GM11168 (cell line): ENCODE data around the gene RAVER2.

Source experiments
- in situ Hi-C: fragments of 300-500 bp; cut with MboI; formaldehyde crosslinking; loops from one replicate; pipeline ENCODE4 v1.12.0; 2022; ENCODE audit warnings: low sequenced_read_pairs; ENCODE audit not compliant: unreplicated experiment

The RAVER2 gene

DNA sequence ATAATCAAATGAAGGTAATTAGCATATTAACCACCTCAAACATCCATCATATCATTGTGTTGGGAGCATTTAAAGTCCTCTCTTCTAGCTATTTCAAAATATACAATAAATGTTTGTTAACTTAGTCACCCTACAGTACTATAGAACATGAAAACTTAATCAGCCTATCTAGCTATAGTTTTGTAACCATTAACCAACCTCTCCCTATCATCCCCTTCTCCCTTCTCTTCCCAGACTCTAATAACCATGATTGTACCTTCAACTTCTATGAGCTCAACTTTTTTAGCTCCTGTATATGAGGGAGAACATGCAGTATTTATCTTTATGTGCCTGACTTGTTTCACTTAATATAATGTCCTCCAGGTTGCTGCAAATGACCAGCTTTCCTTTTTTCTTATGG, 54.0 kb downstream of the RAVER2 start:
- in situ Hi-C loops: no loop called here

DNA sequence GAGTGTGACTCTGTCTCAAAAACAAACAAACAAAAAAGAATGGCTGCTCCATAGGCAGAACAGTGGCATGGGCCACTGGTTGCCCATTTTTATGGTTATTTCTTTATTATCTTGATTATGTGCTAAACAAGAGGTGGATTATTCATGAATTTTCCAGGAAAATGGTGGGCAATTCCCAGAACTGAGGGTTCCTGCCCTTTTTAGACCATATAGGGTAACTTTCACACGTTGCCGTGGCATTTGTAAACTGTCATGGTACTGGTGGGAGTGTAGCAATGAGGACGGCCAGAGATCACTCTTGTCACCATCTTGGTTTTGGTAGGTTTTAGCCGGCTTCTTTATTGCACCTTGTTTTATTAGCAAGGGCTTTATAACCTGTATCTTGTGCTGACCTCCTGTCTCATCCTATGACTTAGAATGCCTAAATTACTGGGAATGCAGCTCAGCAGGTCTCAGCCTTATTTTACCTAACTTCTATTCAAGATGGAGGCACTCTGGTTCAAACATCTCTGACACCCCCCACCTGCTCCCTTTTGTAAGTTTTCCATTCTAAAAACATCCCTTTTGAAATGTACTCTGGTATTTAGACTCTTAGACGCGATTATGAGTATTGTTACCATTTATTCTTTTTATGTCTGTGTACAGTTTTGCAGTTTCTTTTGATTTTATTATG, 57.1 kb downstream of the RAVER2 start:
- in situ Hi-C loops: loop anchor here (25.0 kb wide), 1 partner anchor 115 kb away; no protein-coding TSS in a partner anchor

DNA sequence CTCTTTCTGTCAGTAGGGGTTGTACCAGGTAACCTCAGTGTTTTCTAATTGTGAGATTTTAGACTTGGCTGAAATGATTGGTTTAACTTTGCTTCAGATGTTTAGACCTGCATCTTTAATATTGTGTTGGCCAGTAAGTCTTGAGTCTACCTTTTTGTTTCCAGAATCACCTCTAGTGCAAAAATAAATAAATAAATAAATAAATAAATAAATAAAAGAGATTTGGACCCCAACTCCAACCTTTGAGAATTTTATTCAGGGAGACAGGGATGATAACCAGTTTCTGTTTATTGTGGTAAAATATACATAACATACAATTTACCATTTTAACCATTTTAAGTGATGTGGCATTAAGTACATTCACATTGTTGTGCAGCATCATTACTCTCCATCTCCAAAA, 64.4 kb downstream of the RAVER2 start:
- in situ Hi-C loops: loop anchor here (25.0 kb wide), 1 partner anchor 122 kb away; no protein-coding TSS in a partner anchor

DNA sequence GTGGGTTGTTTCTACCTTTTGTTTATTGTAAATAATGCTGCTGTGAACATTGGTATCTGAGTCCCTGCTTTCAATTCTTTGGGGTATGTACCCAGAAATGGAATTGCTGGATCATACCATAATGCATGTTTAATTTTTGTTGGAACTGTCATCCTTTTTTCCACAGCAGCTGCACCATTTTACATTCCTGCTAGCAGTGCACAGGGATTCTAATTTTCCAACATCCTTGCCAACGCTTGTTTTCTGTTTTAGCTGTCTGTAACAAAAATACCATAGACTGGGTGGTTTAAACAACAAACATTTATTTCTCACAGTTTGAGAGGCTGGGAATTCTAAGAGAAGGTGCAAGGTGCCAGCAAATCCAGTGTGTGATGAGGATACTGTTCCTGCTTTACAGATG, 65.1 kb downstream of the RAVER2 start:
- in situ Hi-C loops: loop anchor here (25.0 kb wide), 1 partner anchor 123 kb away; no protein-coding TSS in a partner anchor

DNA sequence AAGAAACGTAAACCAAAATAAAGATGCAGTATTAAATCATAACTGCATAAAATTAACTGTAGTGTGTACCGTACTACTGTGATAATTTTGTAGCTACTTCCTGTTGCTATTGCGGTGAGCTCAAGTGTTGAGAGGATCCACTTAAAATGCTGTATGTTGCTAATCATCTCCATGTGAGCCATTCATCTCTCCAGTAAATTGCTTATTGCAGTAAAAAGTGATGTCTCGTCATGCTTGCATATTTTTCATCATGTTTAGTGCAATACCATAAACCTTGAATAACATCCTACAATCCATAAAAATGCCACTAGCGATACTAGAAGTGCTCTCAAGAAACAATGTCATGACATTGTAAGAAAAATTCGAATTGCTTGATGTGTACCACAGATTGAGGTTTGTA, 66.3 kb downstream of the RAVER2 start:
- in situ Hi-C loops: loop anchor here (25.0 kb wide), 1 partner anchor 124 kb away; no protein-coding TSS in a partner anchor

DNA sequence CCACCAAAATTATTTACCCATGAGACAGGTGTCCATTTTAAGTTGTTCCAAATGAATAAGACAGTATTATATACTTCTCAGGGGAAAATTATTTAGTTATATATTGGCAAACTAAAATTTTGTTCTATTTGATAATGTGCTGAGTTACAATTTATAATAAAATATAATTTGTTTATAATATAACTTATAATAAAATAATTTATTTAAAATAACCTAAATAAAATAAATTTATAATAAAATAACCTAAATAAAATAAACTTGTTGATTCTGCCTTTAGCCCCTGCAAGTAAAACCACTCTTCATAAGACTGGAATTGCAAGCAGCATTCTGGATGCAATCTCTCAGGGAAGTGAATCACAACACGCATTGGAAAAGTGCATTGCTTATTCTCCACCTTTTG, 69.6 kb downstream of the RAVER2 start:
- in situ Hi-C loops: loop anchor here (25.0 kb wide), 1 partner anchor 127 kb away; no protein-coding TSS in a partner anchor

DNA sequence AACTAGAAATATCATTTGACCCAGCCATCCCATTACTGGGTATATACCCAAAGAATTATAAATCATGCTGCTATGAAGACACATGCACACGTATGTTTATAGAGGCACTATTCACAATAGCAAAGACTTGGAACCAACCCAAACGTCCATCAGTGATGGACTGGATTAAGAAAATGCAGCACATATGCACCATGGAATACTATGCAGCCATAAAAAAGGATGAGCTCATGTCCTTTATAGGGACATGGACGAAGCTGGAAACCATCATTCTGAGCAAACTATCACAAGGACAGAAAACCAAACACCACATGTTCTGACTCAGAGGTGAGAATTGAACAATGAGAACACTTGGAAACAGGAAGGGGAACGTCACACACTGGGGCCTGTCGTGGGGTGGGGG, 72.5 kb downstream of the RAVER2 start:
- in situ Hi-C loops: loop anchor here (25.0 kb wide), 1 partner anchor 130 kb away; no protein-coding TSS in a partner anchor

DNA sequence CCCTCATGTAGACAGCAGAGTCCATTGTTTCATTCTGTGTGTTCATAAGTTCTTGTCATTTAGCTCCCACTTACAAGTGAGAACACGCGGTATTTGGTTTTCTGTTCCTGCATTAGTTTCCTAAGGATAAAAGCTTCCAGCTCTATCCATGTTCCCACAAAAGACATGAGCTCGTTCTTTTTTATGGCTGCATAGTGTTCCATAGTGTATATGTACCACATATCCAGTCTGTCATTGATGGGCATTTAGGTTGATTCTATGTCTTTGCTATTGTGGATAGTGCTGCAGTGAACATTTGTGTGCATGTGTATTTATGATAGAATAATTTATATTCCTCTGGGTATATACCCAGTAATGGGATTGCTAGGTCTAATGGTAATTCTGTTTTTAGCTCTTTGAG, 75.7 kb downstream of the RAVER2 start:
- in situ Hi-C loops: loop anchor here (25.0 kb wide), 1 partner anchor 133 kb away; no protein-coding TSS in a partner anchor

DNA sequence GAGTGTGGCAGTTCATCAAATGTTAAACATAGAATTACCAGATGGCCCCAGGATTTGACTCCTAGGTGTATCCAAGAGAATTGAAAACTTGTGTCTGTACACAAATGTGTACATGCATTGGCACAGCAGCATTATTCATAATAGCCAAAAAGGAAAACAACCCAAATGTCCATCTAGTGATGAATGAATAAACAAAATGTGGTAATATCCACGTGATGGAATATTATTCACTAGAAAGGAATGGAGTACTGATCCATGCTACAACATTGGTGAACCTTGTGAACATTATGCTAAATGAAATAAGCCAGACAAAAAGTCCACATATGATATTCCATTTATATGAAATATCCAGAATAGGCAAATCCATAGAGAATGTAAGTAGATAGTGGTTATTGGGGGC, 77.7 kb downstream of the RAVER2 start:
- in situ Hi-C loops: loop anchor here (25.0 kb wide), 1 partner anchor 135 kb away; no protein-coding TSS in a partner anchor

DNA sequence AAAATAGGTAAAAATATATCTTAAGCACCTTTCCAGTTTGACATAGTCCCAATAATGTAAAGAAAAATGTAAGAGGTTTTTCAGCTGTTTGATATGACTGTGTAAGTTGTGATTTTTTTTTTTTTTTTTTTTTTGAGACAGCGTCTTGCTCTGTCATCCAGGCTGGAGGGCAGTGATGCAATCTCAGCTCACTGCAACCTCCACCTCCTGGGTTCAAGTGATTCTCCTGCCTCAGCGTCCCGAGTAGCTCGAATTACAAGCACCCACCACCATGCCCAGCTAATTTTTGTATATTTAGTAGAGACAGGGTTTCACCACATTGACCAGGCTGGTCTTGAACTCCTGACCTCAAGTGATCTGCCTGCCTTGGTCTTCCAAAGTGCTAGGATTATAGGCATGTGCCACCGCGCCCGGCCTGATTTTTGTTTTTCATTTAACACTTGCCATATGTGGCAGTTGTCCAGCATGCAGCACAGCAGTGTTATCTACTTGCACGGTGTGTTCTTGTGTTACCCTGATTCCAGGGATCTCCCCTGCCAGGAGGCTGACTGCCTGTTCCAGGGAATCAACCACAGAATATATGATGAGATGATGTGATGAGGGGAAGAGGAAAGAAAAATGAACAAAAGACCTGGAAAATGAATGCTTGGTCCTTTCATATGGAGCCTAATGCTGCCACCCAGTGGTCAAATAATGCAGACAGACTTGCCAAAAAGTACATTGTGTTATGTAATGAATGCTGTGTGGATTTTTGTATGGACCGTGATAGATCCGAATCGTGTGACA, 79.0 kb downstream of the RAVER2 start:
- in situ Hi-C loops: loop anchor here (25.0 kb wide), 1 partner anchor 137 kb away; no protein-coding TSS in a partner anchor

DNA sequence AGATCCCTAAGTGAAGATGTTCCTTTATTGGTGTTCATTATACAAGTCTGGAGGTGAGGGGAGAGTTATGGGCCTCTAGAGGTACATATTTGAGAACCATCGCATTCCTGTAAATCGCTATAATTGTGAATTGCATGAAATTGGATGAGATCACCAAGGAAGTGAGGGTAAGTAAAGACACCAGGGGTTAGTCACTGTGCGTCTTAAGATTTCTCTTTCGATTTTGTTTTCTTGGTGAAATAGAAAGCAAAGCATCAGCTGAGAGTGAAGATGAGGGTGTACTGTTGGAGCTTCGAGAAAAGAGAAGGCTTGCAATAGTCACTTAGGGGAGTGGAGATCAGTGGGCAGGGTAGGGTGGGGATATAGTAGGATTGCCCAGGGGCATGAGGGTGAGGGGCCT, 82.1 kb downstream of the RAVER2 start:
- in situ Hi-C loops: loop anchor here (25.0 kb wide), 1 partner anchor 565 kb away; no protein-coding TSS in a partner anchor

DNA sequence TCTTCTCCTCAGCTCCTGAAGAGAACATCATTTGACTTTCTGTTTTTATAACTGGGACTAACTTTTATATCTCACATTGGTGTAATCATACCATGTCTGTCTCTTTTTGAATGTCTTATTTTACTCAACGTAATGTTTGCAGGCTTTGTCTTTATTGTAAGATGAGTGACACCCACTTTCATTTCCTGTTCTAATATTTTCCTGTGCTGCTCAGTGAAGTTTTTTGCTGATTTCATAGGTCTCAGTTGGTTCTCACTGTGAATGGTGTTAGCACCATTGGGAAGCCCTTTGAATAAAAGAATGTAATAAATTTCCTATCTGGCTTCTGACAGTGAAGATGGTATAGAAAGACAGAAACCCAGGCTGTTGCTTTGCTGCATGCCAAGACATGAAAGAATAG, 84.0 kb downstream of the RAVER2 start:
- in situ Hi-C loops: loop anchor here (25.0 kb wide), 1 partner anchor 567 kb away; no protein-coding TSS in a partner anchor

DNA sequence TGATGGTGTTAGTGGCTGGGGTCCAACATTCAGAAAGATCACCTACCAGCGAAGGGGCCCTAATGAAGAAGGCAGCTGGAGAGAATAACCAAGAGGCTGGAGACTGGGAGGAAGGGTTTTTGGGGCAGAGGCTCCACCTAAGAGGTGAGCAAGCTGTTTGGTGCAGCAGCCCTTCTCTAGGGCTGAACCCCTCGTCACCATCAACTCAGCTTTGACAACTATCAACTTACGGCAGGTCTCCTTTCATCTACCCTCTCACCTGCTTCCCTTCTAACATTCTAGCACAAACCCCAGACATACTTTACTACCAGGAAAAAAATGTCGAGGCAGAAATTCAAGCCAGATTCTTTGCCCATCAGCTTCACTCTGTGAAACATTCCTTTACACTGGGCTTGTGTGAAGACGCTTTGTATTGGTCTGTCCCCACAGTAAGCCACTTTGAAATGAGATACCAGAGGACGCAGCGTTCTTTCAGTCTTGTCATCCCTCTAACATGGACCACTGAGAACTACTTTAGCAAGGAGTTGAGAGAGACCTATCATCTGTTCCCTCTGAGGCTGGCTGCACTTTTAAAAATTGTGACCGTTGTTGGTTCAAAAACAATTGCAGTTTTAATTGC, 84.6 kb downstream of the RAVER2 start:
- in situ Hi-C loops: loop anchor here (25.0 kb wide), 1 partner anchor 567 kb away; no protein-coding TSS in a partner anchor

DNA sequence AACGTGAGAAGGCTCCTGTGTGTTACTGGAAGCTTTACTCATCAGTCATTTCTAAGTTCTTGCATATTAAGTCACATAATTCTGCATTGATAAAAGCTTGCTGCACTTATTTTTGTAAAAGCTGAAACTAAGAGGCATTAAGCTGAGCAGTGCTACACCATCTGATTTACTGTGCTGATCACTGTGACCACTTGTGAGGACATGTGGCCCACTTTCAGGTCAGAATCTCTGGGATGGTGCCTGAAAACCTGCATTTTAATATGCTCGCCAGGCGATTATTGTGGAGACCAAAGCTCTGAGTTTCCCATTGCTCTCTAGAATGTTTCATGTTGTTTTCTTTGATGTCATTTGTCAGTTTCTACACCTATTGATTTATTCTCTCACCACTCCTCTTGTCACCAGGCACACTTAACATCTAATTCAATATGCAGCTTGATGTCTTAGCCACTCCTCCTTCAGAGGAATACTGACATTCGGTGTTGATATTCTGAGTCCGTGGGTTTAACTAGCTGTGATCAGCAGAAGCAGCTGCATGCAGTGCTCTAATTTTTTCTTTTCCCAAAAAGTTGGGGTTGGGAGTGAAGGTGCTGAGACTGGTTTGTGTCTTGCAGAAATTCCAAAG, 85.3 kb downstream of the RAVER2 start:
- in situ Hi-C loops: loop anchor here (25.0 kb wide), 1 partner anchor 568 kb away; no protein-coding TSS in a partner anchor

DNA sequence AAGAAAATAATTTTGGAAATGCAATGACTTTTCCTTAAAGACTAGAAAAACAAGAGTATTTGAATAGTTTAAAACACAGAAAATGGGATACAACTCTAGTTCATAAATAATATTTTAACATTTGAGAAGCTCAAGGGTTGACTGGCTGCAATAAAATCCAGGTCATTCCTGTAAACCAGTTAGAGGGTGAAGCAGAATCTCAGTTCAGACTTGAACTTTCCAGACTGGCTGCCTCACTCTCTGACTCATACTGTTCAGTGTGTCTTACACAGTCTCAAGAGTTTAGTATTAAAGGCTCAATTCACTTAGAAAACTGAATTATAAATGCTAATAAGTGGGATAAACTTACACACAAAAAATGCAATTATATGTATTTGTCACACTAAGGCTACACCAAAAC, 89.9 kb downstream of the RAVER2 start:
- in situ Hi-C loops: loop anchor here (25.0 kb wide), 1 partner anchor 572 kb away; no protein-coding TSS in a partner anchor

DNA sequence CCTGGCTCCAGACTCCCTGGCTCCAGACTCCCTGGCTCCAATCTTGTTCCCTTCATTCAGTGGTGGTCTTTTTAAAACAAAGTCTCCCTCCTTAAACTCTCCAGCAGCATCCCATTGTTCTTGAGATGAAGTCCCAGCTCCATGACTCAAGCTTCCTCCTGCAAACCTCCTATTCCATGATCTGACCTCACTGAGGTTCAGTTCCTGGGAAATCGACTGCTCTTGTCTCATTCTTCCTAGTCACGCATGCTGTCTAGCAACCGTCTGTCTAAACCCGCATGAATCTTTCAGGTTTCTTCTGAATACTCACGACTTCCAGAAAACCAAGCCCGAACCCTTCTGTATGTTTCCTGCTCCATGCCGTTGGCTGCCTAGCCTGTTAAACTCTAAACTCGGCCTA, 91.9 kb downstream of the RAVER2 start:
- in situ Hi-C loops: loop anchor here (25.0 kb wide), 1 partner anchor 575 kb away; no protein-coding TSS in a partner anchor

DNA sequence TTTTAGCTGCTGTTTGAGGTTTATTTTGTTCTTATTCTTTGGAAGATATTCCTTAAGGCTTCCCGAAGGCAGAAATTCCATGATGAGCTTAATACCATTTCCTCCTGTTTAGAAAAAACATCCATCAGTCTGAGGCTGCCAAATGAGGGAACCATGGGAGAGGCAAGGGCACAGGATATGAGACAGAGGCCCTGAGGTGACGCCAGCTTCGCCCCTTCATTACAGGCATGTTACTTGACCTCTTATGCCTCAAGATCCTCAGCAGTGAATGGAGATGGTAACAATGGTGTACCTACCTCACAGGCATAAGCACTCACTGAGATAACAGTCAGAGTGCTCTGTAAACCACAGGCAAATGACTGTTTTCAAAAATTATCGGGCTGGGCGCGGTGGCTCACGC, 93.6 kb downstream of the RAVER2 start:
- in situ Hi-C loops: loop anchor here (25.0 kb wide), 1 partner anchor 576 kb away; no protein-coding TSS in a partner anchor

DNA sequence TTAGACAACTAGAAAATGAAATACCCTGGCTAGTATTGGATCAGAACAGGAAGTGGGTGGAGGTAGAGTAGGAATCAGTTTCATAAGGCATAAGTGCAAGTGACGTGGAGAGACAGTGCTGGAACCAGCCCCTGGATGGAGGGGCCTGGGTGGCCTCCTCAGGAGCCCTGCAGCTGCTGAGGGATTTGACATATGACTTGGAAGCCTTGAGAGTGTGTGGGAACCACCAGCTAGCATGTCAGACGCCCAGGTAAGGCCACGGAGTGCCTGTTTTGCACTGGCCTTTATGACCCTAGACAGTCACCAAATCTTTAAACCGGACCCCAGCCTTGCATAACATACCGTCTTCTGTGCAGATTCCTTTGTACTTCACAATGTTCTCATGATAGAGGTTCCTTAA, 94.4 kb downstream of the RAVER2 start:
- in situ Hi-C loops: loop anchor here (25.0 kb wide), 1 partner anchor 577 kb away; no protein-coding TSS in a partner anchor

DNA sequence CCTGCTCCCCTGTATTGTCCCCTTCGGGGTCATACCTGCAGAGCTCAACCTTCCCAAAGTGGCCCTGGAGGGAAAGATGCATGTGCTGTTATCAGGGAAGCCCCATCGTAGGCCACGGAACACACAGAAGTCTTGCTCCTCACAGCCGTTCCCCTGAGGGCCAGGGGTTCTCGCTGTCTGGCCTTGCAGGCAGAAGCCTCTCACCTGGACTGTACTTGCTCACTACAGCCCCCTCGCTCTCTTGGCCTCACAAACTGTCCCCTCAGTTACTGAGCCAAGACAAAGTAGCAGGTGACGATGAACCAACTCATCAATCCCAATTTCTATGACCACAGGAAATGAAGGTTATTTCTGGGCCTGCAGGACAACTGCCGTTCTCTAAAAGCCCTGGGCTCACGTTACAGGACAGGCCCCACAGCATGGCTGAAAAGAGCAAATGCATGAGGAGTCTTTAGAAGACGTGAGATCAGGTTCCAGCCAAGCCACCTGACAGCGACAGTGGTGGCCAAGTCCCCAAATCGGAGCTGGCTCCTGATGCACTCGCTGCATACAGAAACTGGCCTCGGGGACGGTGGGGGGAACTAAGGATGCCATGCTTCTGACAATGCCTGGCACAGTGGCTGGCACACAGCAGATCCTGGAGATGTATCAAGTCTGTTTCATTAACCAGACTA, 95.0 kb downstream of the RAVER2 start:
- in situ Hi-C loops: loop anchor here (25.0 kb wide), 1 partner anchor 578 kb away; no protein-coding TSS in a partner anchor
